GM12891 (cell line): ENCODE results near the gene POLD4.

Experiments
- PAX5 ChIP-seq: IDR thresholded peaks from 2 replicates; pipeline ENCODE4 v1.6.1; 2011; ENCODE audit warnings: low read length, moderate library complexity, mild to moderate bottlenecking; ENCODE audit not compliant: insufficient read depth, severe bottlenecking
- POLR2A ChIP-seq: IDR thresholded peaks from 2 replicates; pipeline ENCODE4 v1.6.1; 2011; ENCODE audit warnings: low read depth, low read length, control low read depth
- POLR2AphosphoS5 ChIP-seq: IDR thresholded peaks from 2 replicates; pipeline ENCODE4 v1.6.1; 2011; ENCODE audit warnings: low read depth, low read length, control low read depth
- POU2F2 ChIP-seq: IDR thresholded peaks from 2 replicates; pipeline ENCODE4 v1.6.1; 2011; ENCODE audit warnings: low read depth, mild to moderate bottlenecking, control low read depth, low read length, moderate library complexity
- SPI1 ChIP-seq: IDR thresholded peaks from 2 replicates; pipeline ENCODE4 v1.6.1; 2011; ENCODE audit warnings: low read depth, low read length, control low read depth
- TAF1 ChIP-seq: IDR thresholded peaks from 2 replicates; pipeline ENCODE4 v1.6.1; 2011; ENCODE audit warnings: low read depth, low read length, control low read depth

DNA sequence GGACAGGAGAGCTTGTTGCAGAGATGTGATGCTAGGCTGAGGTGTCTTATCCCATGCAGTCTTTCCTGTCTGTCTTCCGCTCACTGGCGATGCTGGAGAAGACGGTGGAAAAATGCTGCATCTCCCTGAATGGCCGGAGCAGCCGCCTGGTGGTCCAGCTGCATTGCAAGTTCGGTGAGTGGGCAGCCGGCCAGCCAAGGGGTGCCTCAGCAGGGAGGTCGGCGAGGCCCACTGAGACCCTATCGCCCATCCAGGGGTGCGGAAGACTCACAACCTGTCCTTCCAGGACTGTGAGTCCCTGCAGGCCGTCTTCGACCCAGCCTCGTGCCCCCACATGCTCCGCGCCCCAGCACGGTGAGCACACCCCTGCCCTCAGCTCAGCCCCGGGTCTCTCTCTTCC lies 40.1 kb upstream of the POLD4 start:
- TF ChIP-seq POLR2AphosphoS5 (no peak), TAF1 (no peak), POLR2A (no peak), PAX5 (no peak), SPI1 (no peak), POU2F2 (no peak)
